ENCODE results near the gene USP54. TPM values are rescaled to one million over a fixed set of nuclear protein-coding genes. Genes with fewer than 3 reads are reported as not detected.

USP54 gene
- total and polyA plus RNA-seq, 2 of the 13 experiments (the other 11 are each of a cell fraction or from before 2014, with no cell fraction given): 18.1 to 25.0 TPM

GRCh38 chr10:73561192-73561591 lies 29.9 kb downstream of the USP54 start (continued):
- TF ChIP-seq REL (CRISPR knock-in tag; conservative IDR thresholded peaks at IDR 0.05): no peak

- TF ChIP-seq ZNF563 (CRISPR knock-in tag; IDR thresholded peaks at IDR 0.05): no peak
- TF ChIP-seq DPF2 (CRISPR knock-in tag; IDR thresholded peaks at IDR 0.05; ENCODE audit: borderline replicate concordance, low read depth): no peak
- no peak for TF ChIP-seq SRSF9 (IDR thresholded peaks at IDR 0.05; ENCODE audit: borderline replicate concordance, insufficient read depth, low read depth, low read length, poor library complexity, severe bottlenecking)
- no peak for TF ChIP-seq ZZZ3 (CRISPR knock-in tag; IDR thresholded peaks at IDR 0.05; ENCODE audit: borderline replicate concordance)
- no peak for TF ChIP-seq CBX2 (IDR thresholded peaks at IDR 0.05; ENCODE audit: low read depth, low read length)
- no peak for TF ChIP-seq CBX2 (CRISPR knock-in tag; IDR thresholded peaks at IDR 0.05; ENCODE audit: low read depth)
- no peak for TF ChIP-seq PHF8 (CRISPR knock-in tag; IDR thresholded peaks at IDR 0.05)
- TF ChIP-seq ZNF549 (CRISPR knock-in tag; IDR thresholded peaks at IDR 0.05): no peak
- no peak for TF ChIP-seq NFATC3 (CRISPR knock-in tag; IDR thresholded peaks at IDR 0.05)
- TF ChIP-seq NR2C2 (CRISPR knock-in tag; IDR thresholded peaks at IDR 0.05; ENCODE audit: borderline replicate concordance): no peak
- TF ChIP-seq KAT2B (IDR thresholded peaks at IDR 0.05; ENCODE audit: borderline replicate concordance, low read depth, low read length): no peak
- 94% methylated on average over 6 of the region's 6 CpGs for whole genome bisulfite sequencing (ENCODE audit: low lambda C conversion rate)
- no peak overlapping the region for H3K4me3 ChIP-seq (replicated peaks in 1 of 3; ENCODE audit: insufficient read depth in 1 of 3, low read depth in 2 of 3, low read length in 3 of 3)
- no peaks in the 10 kb centered on the region for H3K9me3 ChIP-seq (ENCODE audit: low read length)
- no peak for FAIRE-seq
- H3K27me3 ChIP-seq (ENCODE audit: control insufficient read depth in 1 of 2, insufficient read depth in 2 of 2, low read length in 2 of 2): no peaks in the 10 kb centered on the region
- no peaks in the 10 kb centered on the region for H4K20me1 ChIP-seq (ENCODE audit: insufficient read depth, low read length)
- POLR2A ChIA-PET: no interaction called here
- ATAC-seq: no peak
- CTCF ChIA-PET (ENCODE audit: low intra/inter-chr PET ratio, low total read pairs): no interaction called here
- intact Hi-C loops (cut with micrococcal nuclease; ENCODE audit: unreplicated experiment) (no loop called here), in situ Hi-C loops (cut with HindIII; ENCODE audit: extremely low pct_ligation_motif_present, low pct_unique_long_range_greater_than_20kb) (no loop called here)
- H2AFZ ChIP-seq (ENCODE audit: low read length): no peak overlapping the region
- H3K9ac ChIP-seq (ENCODE audit: insufficient read depth, low read depth, low read length): no peak overlapping the region
- H3K36me3 ChIP-seq (replicated peaks in 1 of 2; ENCODE audit: control insufficient read depth in 1 of 2, insufficient read depth in 2 of 2, low read length in 2 of 2): no peaks in the 10 kb centered on the region
- no peaks in the 10 kb centered on the region for H3K79me2 ChIP-seq (ENCODE audit: insufficient read depth, low read length)
- H3K27ac ChIP-seq (ENCODE audit: extremely low read length, insufficient read depth, low read length): no peak overlapping the region
- no peak overlapping the region for H3K4me2 ChIP-seq (ENCODE audit: low read depth, low read length)
- BruUV-seq (replicated peaks): no TSS peak
- DNase-seq (ENCODE audit: low spot score): no peak
- H3K4me1 ChIP-seq (ENCODE audit: insufficient read depth, low read length): no peaks in the 10 kb centered on the region
These were observed 31.6 kb downstream of the USP54 start for GRCh38 chr10:73559590-73559989.
